ENCODE measurements around the gene SP1. TPM values are rescaled to one million over a fixed set of nuclear protein-coding genes. Genes with fewer than 3 reads are reported as not detected.
"Not testable (repeated sequence)": the region's sequence is repeated elsewhere in the genome, so short reads cannot be mapped to it uniquely, and the experiment has no call there.

The SP1 gene
- total RNA-seq, 4 donors from 2014 or later, result 68.0 to 80.5 (median 74.0) TPM

DNA sequence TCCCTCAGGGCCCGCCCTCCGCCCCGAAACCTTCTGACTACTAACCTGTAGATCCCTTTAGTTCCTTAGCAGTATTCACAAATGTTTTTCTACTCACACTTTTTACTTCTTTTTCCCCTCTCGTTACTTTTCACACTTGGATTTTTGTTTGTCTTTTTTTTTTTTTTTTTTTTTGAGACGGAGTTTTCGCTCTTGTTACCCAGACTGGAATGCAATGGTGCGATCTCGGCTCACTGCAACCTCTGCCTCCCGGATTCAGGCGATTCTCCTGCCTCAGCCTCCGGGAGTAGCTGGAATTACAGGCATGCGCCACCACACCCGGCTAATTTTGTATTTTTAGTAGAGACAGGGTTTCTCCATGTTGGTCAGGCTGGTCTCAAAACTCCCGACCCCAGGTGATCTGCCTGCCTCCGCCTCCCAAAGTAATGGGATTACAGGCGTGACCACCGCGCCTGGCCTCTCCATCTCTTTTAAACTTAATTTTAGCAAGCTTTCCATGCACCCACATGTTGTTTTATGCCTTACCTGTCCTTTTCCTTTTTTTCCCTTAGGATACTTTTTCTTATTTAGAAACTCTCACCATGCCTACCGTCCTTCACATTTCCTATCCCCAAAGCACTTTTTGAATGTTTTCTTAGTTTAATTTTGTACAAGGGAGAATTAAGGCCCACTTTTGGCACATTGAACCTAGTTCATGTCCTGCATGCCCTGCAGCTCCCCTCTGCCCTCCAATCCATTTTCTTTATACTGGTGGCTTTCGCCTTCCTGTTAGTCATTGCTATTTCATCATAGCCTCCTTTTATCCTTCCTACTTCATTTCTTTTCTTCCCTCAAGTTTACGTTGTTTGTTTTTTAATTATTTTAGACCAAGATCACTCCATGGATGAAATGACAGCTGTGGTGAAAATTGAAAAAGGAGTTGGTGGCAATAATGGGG is 1.1 kb downstream of the SP1 start:
- ATAC-seq, result no peak
- no peaks in the 10 kb centered on the region for H3K9me3 ChIP-seq
- TF ChIP-seq POLR2AphosphoS5 (IDR thresholded peaks at IDR 0.05) (no peak), POLR2A (IDR thresholded peaks at IDR 0.05) (no peak), EP300 (IDR thresholded peaks at IDR 0.05) (no peak)
- TF ChIP-seq, protein P1, sequence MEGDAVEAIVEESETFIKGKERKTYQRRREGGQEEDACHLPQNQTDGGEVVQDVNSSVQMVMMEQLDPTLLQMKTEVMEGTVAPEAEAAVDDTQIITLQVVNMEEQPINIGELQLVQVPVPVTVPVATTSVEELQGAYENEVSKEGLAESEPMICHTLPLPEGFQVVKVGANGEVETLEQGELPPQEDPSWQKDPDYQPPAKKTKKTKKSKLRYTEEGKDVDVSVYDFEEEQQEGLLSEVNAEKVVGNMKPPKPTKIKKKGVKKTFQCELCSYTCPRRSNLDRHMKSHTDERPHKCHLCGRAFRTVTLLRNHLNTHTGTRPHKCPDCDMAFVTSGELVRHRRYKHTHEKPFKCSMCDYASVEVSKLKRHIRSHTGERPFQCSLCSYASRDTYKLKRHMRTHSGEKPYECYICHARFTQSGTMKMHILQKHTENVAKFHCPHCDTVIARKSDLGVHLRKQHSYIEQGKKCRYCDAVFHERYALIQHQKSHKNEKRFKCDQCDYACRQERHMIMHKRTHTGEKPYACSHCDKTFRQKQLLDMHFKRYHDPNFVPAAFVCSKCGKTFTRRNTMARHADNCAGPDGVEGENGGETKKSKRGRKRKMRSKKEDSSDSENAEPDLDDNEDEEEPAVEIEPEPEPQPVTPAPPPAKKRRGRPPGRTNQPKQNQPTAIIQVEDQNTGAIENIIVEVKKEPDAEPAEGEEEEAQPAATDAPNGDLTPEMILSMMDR (IDR thresholded peaks at IDR 0.05), result no peak
- peak overlapping the region; percentile 50 to 86 for H3K4me3 ChIP-seq
- 4 to 7% methylated on average over 20 of the region's 21 CpGs for WGBS, 2 donors (ENCODE audit: low coverage in 1 of 2)
- no peaks in the 10 kb centered on the region for H3K27me3 ChIP-seq
- H3K27ac ChIP-seq, result peak overlapping the region; percentile 41 to 100 (median 100)
- peaks cover 9 to 58% (median 51%) of the 10 kb centered on the region in 3 donors for H3K4me1 ChIP-seq
- H3K36me3 ChIP-seq, result peaks cover 0 to 44% of the 10 kb centered on the region in 2 donors

DNA sequence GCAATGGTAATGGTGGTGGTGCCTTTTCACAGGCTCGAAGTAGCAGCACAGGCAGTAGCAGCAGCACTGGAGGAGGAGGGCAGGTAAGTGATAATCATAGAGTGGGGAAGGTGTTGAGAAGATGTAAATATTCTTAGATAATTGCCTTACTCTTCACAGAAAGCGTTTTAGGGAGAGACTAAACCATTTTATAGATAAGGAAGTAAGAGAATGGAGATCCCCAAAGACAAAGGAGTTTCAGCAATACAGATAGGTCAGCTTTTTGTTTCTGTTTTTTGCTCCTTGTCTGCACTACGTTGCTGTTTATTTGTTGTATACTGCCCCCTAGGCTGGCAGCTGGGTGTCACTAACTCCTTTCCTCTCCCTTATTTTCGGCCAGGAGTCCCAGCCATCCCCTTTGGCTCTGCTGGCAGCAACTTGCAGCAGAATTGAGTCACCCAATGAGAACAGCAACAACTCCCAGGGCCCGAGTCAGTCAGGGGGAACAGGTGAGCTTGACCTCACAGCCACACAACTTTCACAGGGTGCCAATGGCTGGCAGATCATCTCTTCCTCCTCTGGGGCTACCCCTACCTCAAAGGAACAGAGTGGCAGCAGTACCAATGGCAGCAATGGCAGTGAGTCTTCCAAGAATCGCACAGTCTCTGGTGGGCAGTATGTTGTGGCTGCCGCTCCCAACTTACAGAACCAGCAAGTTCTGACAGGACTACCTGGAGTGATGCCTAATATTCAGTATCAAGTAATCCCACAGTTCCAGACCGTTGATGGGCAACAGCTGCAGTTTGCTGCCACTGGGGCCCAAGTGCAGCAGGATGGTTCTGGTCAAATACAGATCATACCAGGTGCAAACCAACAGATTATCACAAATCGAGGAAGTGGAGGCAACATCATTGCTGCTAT is 2.0 kb downstream of the SP1 start:
- H3K9me3 ChIP-seq, result no peaks in the 10 kb centered on the region
- ATAC-seq, result no peak
- H3K4me3 ChIP-seq, result peak overlapping the region in 1 of 2 donors; percentile 86
- H3K27me3 ChIP-seq, result no peaks in the 10 kb centered on the region
- H3K27ac ChIP-seq, result peak overlapping the region in 3 of 4 donors; percentile 99 to 100 (median 100)
- no peak for TF ChIP-seq EP300 (IDR thresholded peaks at IDR 0.05)
- TF ChIP-seq, protein P1 (IDR thresholded peaks at IDR 0.05), result peak in 2 of 4 experiments; percentile 29 to 33
- peaks cover 0 to 49% of the 10 kb centered on the region in 2 donors for H3K36me3 ChIP-seq
- 33 to 38% methylated on average over 2 to 3 of the region's 9 CpGs for WGBS, 2 donors (ENCODE audit: low coverage in 1 of 2)
- peaks cover 9 to 67% (median 61%) of the 10 kb centered on the region in 3 donors for H3K4me1 ChIP-seq

DNA sequence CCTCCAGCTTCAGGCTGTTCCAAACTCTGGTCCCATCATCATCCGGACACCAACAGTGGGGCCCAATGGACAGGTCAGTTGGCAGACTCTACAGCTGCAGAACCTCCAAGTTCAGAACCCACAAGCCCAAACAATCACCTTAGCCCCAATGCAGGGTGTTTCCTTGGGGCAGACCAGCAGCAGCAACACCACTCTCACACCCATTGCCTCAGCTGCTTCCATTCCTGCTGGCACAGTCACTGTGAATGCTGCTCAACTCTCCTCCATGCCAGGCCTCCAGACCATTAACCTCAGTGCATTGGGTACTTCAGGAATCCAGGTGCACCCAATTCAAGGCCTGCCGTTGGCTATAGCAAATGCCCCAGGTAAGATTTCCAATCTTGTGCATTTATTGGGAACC is 3.3 kb downstream of the SP1 start:
- H3K36me3 ChIP-seq, result peaks cover 0 to 49% of the 10 kb centered on the region in 2 donors
- 83% methylated on average over 1 of the region's 2 CpGs; no CpG with 5 or more reads in 1 of the 2 donors for WGBS, 2 donors (ENCODE audit: low coverage in 1 of 2)
- no peaks in the 10 kb centered on the region for H3K9me3 ChIP-seq
- no peak for ATAC-seq
- H3K27ac ChIP-seq, result peak overlapping the region in 3 of 4 donors; percentile 99 to 100 (median 100)
- H3K4me3 ChIP-seq, result peak overlapping the region; percentile 8 to 86
- no peak for TF ChIP-seq POLR2A (IDR thresholded peaks at IDR 0.05)
- TF ChIP-seq POLR2AphosphoS5 (IDR thresholded peaks at IDR 0.05), result no peak
- no peak for TF ChIP-seq EP300 (IDR thresholded peaks at IDR 0.05)
- TF ChIP-seq, protein P1 (IDR thresholded peaks at IDR 0.05), result no peak
- no peaks in the 10 kb centered on the region for H3K27me3 ChIP-seq
- H3K4me1 ChIP-seq, result peaks cover 9 to 80% (median 65%) of the 10 kb centered on the region in 3 donors

DNA sequence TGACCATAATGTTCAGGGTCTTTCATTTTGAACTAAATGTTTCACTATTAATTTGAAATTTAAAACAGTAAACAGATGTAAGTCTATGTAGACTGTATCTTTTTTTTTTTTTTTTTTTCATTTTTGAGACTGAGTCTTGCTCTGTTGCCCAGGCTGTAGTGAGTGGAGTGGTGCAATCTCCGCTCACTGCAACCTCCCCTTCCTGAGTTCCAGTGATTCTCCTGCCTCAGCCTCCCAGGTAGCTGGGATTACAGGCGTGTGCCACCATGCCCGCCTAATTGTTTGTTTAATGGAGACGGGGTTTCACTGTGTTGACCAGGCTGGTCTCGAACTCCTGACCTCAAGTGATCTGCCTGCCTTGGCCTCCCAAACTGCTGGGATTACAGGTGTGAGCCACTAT is 6.4 kb downstream of the SP1 start:
- Histone ChIP-seq H3K27ac (peak overlapping the region in 3 of 4 donors; percentile 20 to 78 (median 38)), H3K4me3 (peak overlapping the region in 1 of 2 donors; percentile 18), H3K36me3 (peaks cover 0 to 49% of the 10 kb centered on the region in 2 donors)

DNA sequence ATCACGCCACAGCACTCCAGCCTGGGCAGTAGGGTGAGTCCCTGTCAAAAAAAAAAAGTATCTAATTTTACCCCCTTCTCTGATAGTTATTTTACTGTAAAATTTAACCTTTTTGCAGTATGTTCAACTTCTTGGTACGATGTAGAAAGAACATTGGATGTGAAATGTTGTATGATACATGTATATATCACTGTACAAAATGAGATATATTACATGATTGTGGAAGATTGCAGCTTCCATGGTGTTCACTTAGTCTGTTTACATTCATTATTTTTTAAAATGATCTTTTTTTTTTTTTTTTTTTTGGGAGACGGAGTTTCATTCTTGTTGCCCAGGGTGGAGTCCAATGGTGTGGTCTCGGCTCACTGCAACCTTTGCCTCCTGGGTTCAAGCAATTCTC is 9.0 kb downstream of the SP1 start:
- no peak for ATAC-seq
- TF ChIP-seq POLR2AphosphoS5 (IDR thresholded peaks at IDR 0.05) (no peak), POLR2A (IDR thresholded peaks at IDR 0.05) (no peak), EP300 (IDR thresholded peaks at IDR 0.05) (no peak)
- TF ChIP-seq, protein P1 (IDR thresholded peaks at IDR 0.05), result no peak
- WGBS, 2 donors (ENCODE audit: low coverage in 1 of 2), result 85 to 93% methylated on average over 3 to 4 of the region's 4 CpGs
- Histone ChIP-seq H3K4me1 (peaks cover 2 to 89% (median 55%) of the 10 kb centered on the region in 3 donors), H3K4me3 (peak overlapping the region in 1 of 2 donors; percentile 27), H3K9me3 (no peaks in the 10 kb centered on the region), H3K27me3 (no peaks in the 10 kb centered on the region), H3K36me3 (peaks cover 0 to 30% of the 10 kb centered on the region in 2 donors), H3K27ac (peak overlapping the region; percentile 67 to 79 (median 78))

More for the DNA sequence above, 6.4 kb downstream of the SP1 start:
- ATAC-seq, H3K27me3 ChIP-seq, H3K9me3 ChIP-seq: not testable (repeated sequence)
- H3K4me1 ChIP-seq, result peaks cover 10 to 100% (median 75%) of the 10 kb centered on the region in 3 donors
- WGBS, 2 donors (ENCODE audit: low coverage in 1 of 2), result 87 to 100% methylated on average over 1 to 5 of the region's 5 CpGs
